H1 (cell line): ENCODE data around the gene SGSM1. TPM values are rescaled to one million over a fixed set of nuclear protein-coding genes. Genes with fewer than 3 reads are reported as not detected.

Experiments used
- CTCF ChIA-PET: fragments of 300-600 bp; sonication (Branson Sonifier 250); formaldehyde crosslinking; loops from one replicate; lab custom pipeline; 2021; ENCODE audit not compliant: partially characterized antibody; lab: Charles Lee
- POLR2A ChIA-PET: fragments of 300-600 bp; sonication (Branson Sonifier 250); formaldehyde crosslinking; loops from one replicate; lab custom pipeline; 2021; ENCODE audit warnings: inconsistent platforms; ENCODE audit not compliant: partially characterized antibody; lab: Charles Lee
- DNase-seq, 2 experiments: peaks; one replicate each; pipeline versions ENCODE4 v3.0.0 to v3.0.0-alpha.2; 2010 to 2022; ENCODE audit warnings: low spot score in 2 of 2, low read depth in 1 of 2, mixed read lengths in 1 of 2
- FAIRE-seq: peaks from 2 replicates; lab custom pipeline; 2011; peaks lifted over from hg19 to GRCh38; lab: Jason Lieb, UNC
- H2AFZ ChIP-seq: 2 replicates; pipeline ENCODE4 v1.8.1; 2012; ENCODE audit warnings: low read length, inconsistent platforms
- H2AK5ac ChIP-seq: 2 replicates; pipeline ENCODE4 v1.6.1; 2013; ENCODE audit warnings: low read depth, low read length
- H2BK120ac ChIP-seq: replicated peaks from 2 replicates; pipeline ENCODE3; 2013; ENCODE audit warnings: low read depth, low read length, inconsistent platforms
- H2BK12ac ChIP-seq: 2 replicates; pipeline ENCODE4 v1.6.1; 2013; ENCODE audit warnings: low read depth, low read length
- H2BK15ac ChIP-seq: 2 replicates; pipeline ENCODE4 v1.6.1; 2013; ENCODE audit warnings: low read length
- H2BK20ac ChIP-seq: 2 replicates; pipeline ENCODE4 v1.6.1; 2013; ENCODE audit warnings: low read length
- H2BK5ac ChIP-seq: 2 replicates; pipeline ENCODE4 v1.6.1; 2013; ENCODE audit warnings: low read depth, low read length
- H3K14ac ChIP-seq: 2 replicates; pipeline ENCODE4 v1.6.1; 2013; ENCODE audit warnings: inconsistent platforms; ENCODE audit not compliant: insufficient read length
- H3K18ac ChIP-seq: 2 replicates; pipeline ENCODE4 v1.6.1; 2013; ENCODE audit warnings: low read length; ENCODE audit errors: extremely low read depth
- H3K23ac ChIP-seq: 2 replicates; pipeline ENCODE4 v1.6.1; 2013; ENCODE audit warnings: inconsistent platforms; ENCODE audit not compliant: insufficient read length
- H3K23me2 ChIP-seq: 2 replicates; pipeline ENCODE4 v1.6.1; 2013; ENCODE audit warnings: low read depth, low read length
- H3K27ac ChIP-seq: 2 replicates; pipeline ENCODE4 v1.6.1; 2011; ENCODE audit warnings: low read depth, low read length, inconsistent platforms
- H3K27me3 ChIP-seq, 4 experiments: replicated peaks in 1 of 4; 1 replicate in 1 of 4; 2 replicates in 3 of 4; pipeline versions ENCODE4 v1.6.1 to v1.8.1; 2011 to 2013; ENCODE audit warnings: low read length in 3 of 4, mild to moderate bottlenecking in 3 of 4, inconsistent platforms in 2 of 4, mixed read lengths in 2 of 4, moderate library complexity in 1 of 4; ENCODE audit not compliant: control insufficient read depth in 3 of 4, insufficient read depth in 3 of 4; ENCODE audit errors: extremely low read depth in 1 of 4
- H3K36me3 ChIP-seq, 4 experiments: 2 replicates each; pipeline versions ENCODE4 v1.6.1 to v1.8.1; 2011 to 2013; ENCODE audit warnings: mild to moderate bottlenecking in 4 of 4, low read length in 3 of 4, moderate library complexity in 2 of 4, control low read depth in 1 of 4, inconsistent platforms in 1 of 4; ENCODE audit not compliant: insufficient read depth in 4 of 4, control insufficient read depth in 2 of 4
- H3K4ac ChIP-seq: replicated peaks from 2 replicates; pipeline ENCODE3; 2013; ENCODE audit warnings: low read length, low read depth, mixed read lengths, inconsistent platforms; ENCODE audit not compliant: insufficient read length
- H3K4me1 ChIP-seq, 4 experiments: replicated peaks in 1 of 4; 1 replicate in 1 of 4; 2 replicates in 3 of 4; pipeline versions ENCODE4 v1.6.1 to v1.8.1; 2011 to 2013; ENCODE audit warnings: low read length in 3 of 4, inconsistent platforms in 2 of 4, mixed read lengths in 1 of 4; ENCODE audit not compliant: insufficient read depth in 4 of 4, control insufficient read depth in 3 of 4
- H3K4me2 ChIP-seq, 2 experiments: 2 replicates each; pipeline versions ENCODE4 v1.6.1 to v1.8.1; 2011 to 2013; ENCODE audit warnings: low read depth in 2 of 2, low read length in 2 of 2, control low read depth in 1 of 2, inconsistent platforms in 1 of 2, mild to moderate bottlenecking in 1 of 2; ENCODE audit not compliant: insufficient read depth in 1 of 2
- H3K4me3 ChIP-seq, 4 experiments: fragments of 200-600, 300-600 bp in 1 of 4; sonication (generic), shearing (Covaris generic), sonication (Bioruptor Twin) in 1 of 4; 2 replicates each; pipeline versions ENCODE4 v1.5.1 to v1.8.1; 2011 to 2016; ENCODE audit warnings: low read length in 4 of 4, low read depth in 3 of 4, control low read depth in 2 of 4, inconsistent platforms in 2 of 4, mild to moderate bottlenecking in 2 of 4, mixed read lengths in 1 of 4, moderate library complexity in 1 of 4; ENCODE audit not compliant: insufficient read depth in 2 of 4; ENCODE audit errors: extremely low read depth in 1 of 4
- H3K56ac ChIP-seq: replicated peaks from 2 replicates; pipeline ENCODE3; 2013; ENCODE audit warnings: low read depth, mild to moderate bottlenecking, mixed read lengths, low read length, inconsistent platforms; ENCODE audit not compliant: insufficient read length
- H3K79me1 ChIP-seq: 2 replicates; pipeline ENCODE4 v1.6.1; 2013; ENCODE audit warnings: low read depth, low read length, control low read depth
- H3K79me2 ChIP-seq, 2 experiments: 2 replicates each; pipeline versions ENCODE4 v1.6.1 to v1.8.1; 2012 to 2013; ENCODE audit warnings: low read length in 2 of 2, mild to moderate bottlenecking in 2 of 2, inconsistent platforms in 1 of 2; ENCODE audit not compliant: insufficient read depth in 2 of 2, control insufficient read depth in 1 of 2
- H3K9ac ChIP-seq, 4 experiments: replicated peaks in 1 of 4; 1 replicate in 1 of 4; 2 replicates in 3 of 4; pipeline versions ENCODE4 v1.6.1 to v1.8.1; 2011 to 2013; ENCODE audit warnings: low read depth in 3 of 4, low read length in 3 of 4, control low read depth in 2 of 4, mild to moderate bottlenecking in 2 of 4, moderate library complexity in 2 of 4, inconsistent platforms in 1 of 4; ENCODE audit errors: extremely low read depth in 1 of 4
- H3K9me3 ChIP-seq, 2 experiments: 2 replicates each; pipeline versions ENCODE4 v1.6.1 to v1.8.1; 2012 to 2013; ENCODE audit warnings: mild to moderate bottlenecking in 2 of 2, moderate library complexity in 2 of 2, control low read depth in 1 of 2, inconsistent platforms in 1 of 2, low read depth in 1 of 2, low read length in 1 of 2, mixed read lengths in 1 of 2; ENCODE audit not compliant: insufficient read depth in 2 of 2
- H4K20me1 ChIP-seq, 2 experiments: replicated peaks in 1 of 2; 2 replicates each; pipeline versions ENCODE3 to v1.8.1; 2011 to 2013; ENCODE audit warnings: inconsistent platforms in 2 of 2, low read length in 2 of 2, mild to moderate bottlenecking in 1 of 2; ENCODE audit not compliant: insufficient read depth in 2 of 2, control insufficient read depth in 1 of 2
- H4K5ac ChIP-seq: 2 replicates; pipeline ENCODE4 v1.6.1; 2013; ENCODE audit warnings: low read length, low read depth, mixed read lengths, inconsistent platforms; ENCODE audit not compliant: insufficient read length
- H4K8ac ChIP-seq: 2 replicates; pipeline ENCODE4 v1.8.0; 2013; ENCODE audit warnings: mild to moderate bottlenecking, moderate library complexity, low read length, inconsistent platforms; ENCODE audit not compliant: insufficient read depth; ENCODE audit errors: extremely low read depth
- H4K91ac ChIP-seq: replicated peaks from 2 replicates; pipeline ENCODE3; 2013; ENCODE audit warnings: low read length, mixed read lengths, inconsistent platforms; ENCODE audit not compliant: insufficient read length
- CHD2 ChIP-seq: IDR thresholded peaks from 2 replicates; pipeline ENCODE4 v1.6.1; 2012; ENCODE audit warnings: low read length, improper control_type of control experiment
- CTBP2 ChIP-seq: IDR thresholded peaks from 2 replicates; pipeline ENCODE4 v1.7.0; 2011; ENCODE audit warnings: borderline replicate concordance, mild to moderate bottlenecking, moderate library complexity, mixed read lengths, low read length; ENCODE audit not compliant: insufficient read depth, insufficient read length
- GTF2F1 ChIP-seq: IDR thresholded peaks from 2 replicates; pipeline ENCODE4 v1.6.1; 2012; ENCODE audit warnings: low read depth, low read length, improper control_type of control experiment, borderline replicate concordance
- KDM1A ChIP-seq: fragments of 200-600, 300-600 bp; sonication (generic); IDR thresholded peaks from 2 replicates; pipeline ENCODE4 v1.7.1; 2016; ENCODE audit warnings: mild to moderate bottlenecking, low read length, borderline replicate concordance
- MAFK ChIP-seq: IDR thresholded peaks from 2 replicates; pipeline ENCODE4 v1.6.1; 2012; ENCODE audit warnings: low read depth, mild to moderate bottlenecking, improper control_type of control experiment, low read length
- RBBP5 ChIP-seq: IDR thresholded peaks from 2 replicates; pipeline ENCODE4 v1.7.1; 2012; ENCODE audit warnings: low read depth, mild to moderate bottlenecking, inconsistent platforms, low read length, moderate library complexity, borderline replicate concordance
- WGBS, 2 experiments: shearing (Covaris generic) in 1 of 2; methylation state at CpG; one replicate each; pipeline versions ENCODE4 v1.1.6 to v1.1.7; 2013 to 2015; ENCODE audit warnings: low lambda C conversion rate in 2 of 2, mixed read lengths in 2 of 2, inconsistent platforms in 1 of 2, low coverage in 1 of 2, missing lambda C conversion rate in 1 of 2; ENCODE audit not compliant: insufficient replicate concordance in 2 of 2, insufficient coverage in 1 of 2, insufficient read length in 1 of 2; ENCODE audit errors: extremely low coverage in 1 of 2, missing lambda C conversion rate in 1 of 2; 5-methylcytosine and 5-hydroxymethylcytosine counted together
- polyA plus RNA-seq, 7 experiments: library from polyadenylated mRNA; depleted of rRNA in 3 of 7; stranded (reverse) in 5 of 7; unstranded in 2 of 7; fragments of >200 nt in 5 of 7; fragments of 200-250 nt in 2 of 7; gene quantifications; 1 replicate in 5 of 7; 2 replicates in 1 of 7; 4 replicates in 1 of 7; pipeline versions ENCODE4 v1.2.1 to v1.2.3, GENCODE V29; 2011 to 2013; ENCODE audit warnings: missing spikeins in 2 of 7, mixed read lengths in 2 of 7
- total RNA-seq: library from RNA; stranded (reverse); fragmentation: NEBNext Ultra II Directional; extraction: Animal tissue kit (Norgen Biotek cat#: 25700); gene quantifications from 2 replicates; pipeline ENCODE4 v1.2.1, GENCODE V29; 2021

SGSM1 gene
- total and polyA plus RNA-seq, 2 of the 8 experiments (the other 6 are each of a cell fraction or from before 2014, with no cell fraction given) = 2.8 to 5.2 TPM

GRCh38 chr22:24855794-24856193 lies 49.8 kb downstream of the SGSM1 start:
- H2BK120ac ChIP-seq = no peak overlapping the region
- H4K8ac ChIP-seq = no peak overlapping the region
- no peaks in the 10 kb centered on the region for H3K27me3 ChIP-seq
- DNase-seq (no peak), FAIRE-seq (no peak)
- no peaks in the 10 kb centered on the region for H3K79me2 ChIP-seq
- ChIA-PET POLR2A (no interaction called here), CTCF (no interaction called here)
- no peak overlapping the region for H2AFZ ChIP-seq
- no peak overlapping the region for H2BK5ac ChIP-seq
- WGBS, 2 experiments = 92 to 100% methylated on average over 2 to 3 of the region's 3 CpGs
- H3K56ac ChIP-seq = peak overlapping the region; percentile 57
- H3K79me1 ChIP-seq = no peaks in the 10 kb centered on the region
- no peak overlapping the region for H3K9ac ChIP-seq
- no peak overlapping the region for H2BK20ac ChIP-seq
- H3K4ac ChIP-seq = no peak overlapping the region
- no peak overlapping the region for H3K27ac ChIP-seq
- peaks cover 4% of the 10 kb centered on the region; the same call in 1 of the 2 replicates for H3K23me2 ChIP-seq
- H3K9me3 ChIP-seq = no peaks in the 10 kb centered on the region
- H4K91ac ChIP-seq = no peak overlapping the region
- H2AK5ac ChIP-seq = no peak overlapping the region
- H3K18ac ChIP-seq = no peak overlapping the region
- peaks cover 0 to 3% of the 10 kb centered on the region in 2 experiments for H4K20me1 ChIP-seq
- no peak overlapping the region for H2BK12ac ChIP-seq
- H3K23ac ChIP-seq = no peak overlapping the region
- H3K4me2 ChIP-seq = no peak overlapping the region
- no peak overlapping the region for H2BK15ac ChIP-seq
- H3K4me1 ChIP-seq = no peaks in the 10 kb centered on the region
- no peak for TF ChIP-seq GTF2F1
- no peak for TF ChIP-seq MAFK
- no peak for TF ChIP-seq KDM1A
- TF ChIP-seq RBBP5 = no peak
- no peak for TF ChIP-seq CHD2
- no peak for TF ChIP-seq CTBP2
- no peak overlapping the region for H3K4me3 ChIP-seq
- no peak overlapping the region for H3K14ac ChIP-seq
- H3K36me3 ChIP-seq = peaks cover 0 to 4% (median 2%) of the 10 kb centered on the region in 4 experiments; a peak in 2 of 8 replicates
- no peak overlapping the region for H4K5ac ChIP-seq
